ENCODE measurements around the gene CNOT11. TPM values are rescaled to one million over a fixed set of nuclear protein-coding genes. Genes with fewer than 3 reads are reported as not detected.

Gene CNOT11
- total and polyA plus RNA-seq, 2 donors (not counting 1 experiment from before 2014, with no cell fraction given) = 37.6 to 46.3 TPM

- POLR2A ChIA-PET = no interaction called here
- Mint-ChIP-seq H3K27me3 (no peaks in the 10 kb centered on the region), H3K27ac (no peak overlapping the region), H3K4me1 (no peaks in the 10 kb centered on the region), H3K9me3 (ENCODE audit: insufficient read depth) (no peaks in the 10 kb centered on the region), H3K4me3 (no peak overlapping the region)
- H3K9me3 ChIP-seq (ENCODE audit: control extremely low read depth in 1 of 3, control insufficient read depth in 2 of 3, insufficient read depth in 1 of 3, low read length in 2 of 3) = no peaks in the 10 kb centered on the region
- peaks cover 7 to 67% of the 10 kb centered on the region in 2 experiments for H3K36me3 ChIP-seq (replicated peaks in 1 of 2; ENCODE audit: control extremely low read depth in 1 of 2, control insufficient read depth in 1 of 2, extremely low read depth in 1 of 2, insufficient read depth in 2 of 2, low read length in 1 of 2)
- ATAC-seq (ENCODE audit: low read depth) = no peak
- no peak for DNase-seq
- no peaks in the 10 kb centered on the region for H3K27me3 ChIP-seq (replicated peaks in 1 of 4; ENCODE audit: control extremely low read depth in 1 of 4, control insufficient read depth in 3 of 4, insufficient read depth in 4 of 4, low read length in 3 of 4)
- intact Hi-C loops (cut with micrococcal nuclease) = no loop called here
- no peaks in the 10 kb centered on the region for H3K4me1 ChIP-seq (ENCODE audit: control insufficient read depth in 2 of 2, insufficient read depth in 2 of 2, low read length in 2 of 2)
- H3K4me3 ChIP-seq (ENCODE audit: control extremely low read depth in 1 of 5, extremely low read depth in 1 of 5, insufficient read depth in 1 of 5, low read depth in 2 of 5, low read length in 4 of 5) = no peak overlapping the region
- H4K20me1 ChIP-seq (ENCODE audit: control insufficient read depth, insufficient read depth, low read length, poor library complexity, severe bottlenecking) = no peaks in the 10 kb centered on the region
- no peak overlapping the region for H3K27ac ChIP-seq (ENCODE audit: low read length in 2 of 2)
- CTCF ChIA-PET = no interaction called here
- WGBS (ENCODE audit: insufficient coverage) = 92% methylated on average over 1 of the region's 2 CpGs
- TF ChIP-seq EZH2 (IDR thresholded peaks at IDR 0.05; ENCODE audit: borderline replicate concordance, insufficient read depth, low read depth, low read length, poor library complexity, severe bottlenecking) = no peak
- TF ChIP-seq CTCF (IDR thresholded peaks at IDR 0.05) = no peak
- H3K79me2 ChIP-seq (ENCODE audit: control insufficient read depth, insufficient read depth, low read length) = no peaks in the 10 kb centered on the region
- no peak overlapping the region for H2AFZ ChIP-seq (ENCODE audit: insufficient read depth, low read depth, low read length, poor library complexity, severe bottlenecking)
- H3K4me2 ChIP-seq (replicated peaks; ENCODE audit: low read depth, low read length, poor library complexity, severe bottlenecking) = no peak overlapping the region
- H3K9ac ChIP-seq (ENCODE audit: low read length) = no peak overlapping the region
Observed at GRCh38 chr2:101287303-101287702, 34.6 kb downstream of the CNOT11 start.

- Histone ChIP-seq H3K4me3 (ENCODE audit: control extremely low read depth in 1 of 5, extremely low read depth in 1 of 5, insufficient read depth in 1 of 5, low read depth in 2 of 5, low read length in 4 of 5) (no peak overlapping the region), H3K79me2 (ENCODE audit: control insufficient read depth, insufficient read depth, low read length) (peaks cover 6% of the 10 kb centered on the region), H2AFZ (ENCODE audit: insufficient read depth, low read depth, low read length, poor library complexity, severe bottlenecking) (no peak overlapping the region), H3K27me3 (replicated peaks in 1 of 4; ENCODE audit: control extremely low read depth in 1 of 4, control insufficient read depth in 3 of 4, insufficient read depth in 4 of 4, low read length in 3 of 4) (no peaks in the 10 kb centered on the region), H3K4me1 (ENCODE audit: control insufficient read depth in 2 of 2, insufficient read depth in 2 of 2, low read length in 2 of 2) (no peaks in the 10 kb centered on the region), H3K27ac (ENCODE audit: low read length in 2 of 2) (no peak overlapping the region), H4K20me1 (ENCODE audit: control insufficient read depth, insufficient read depth, low read length, poor library complexity, severe bottlenecking) (peaks cover 15% of the 10 kb centered on the region), H3K9me3 (ENCODE audit: control extremely low read depth in 1 of 3, control insufficient read depth in 2 of 3, insufficient read depth in 1 of 3, low read length in 2 of 3) (no peaks in the 10 kb centered on the region), H3K36me3 (replicated peaks in 1 of 2; ENCODE audit: control extremely low read depth in 1 of 2, control insufficient read depth in 1 of 2, extremely low read depth in 1 of 2, insufficient read depth in 2 of 2, low read length in 1 of 2) (peaks cover 10 to 57% of the 10 kb centered on the region in 2 experiments), H3K9ac (ENCODE audit: low read length) (no peak overlapping the region), H3K4me2 (replicated peaks; ENCODE audit: low read depth, low read length, poor library complexity, severe bottlenecking) (no peak overlapping the region)
- ChIA-PET POLR2A (no interaction called here), CTCF (no interaction called here)
- ATAC-seq (ENCODE audit: low read depth) (no peak), DNase-seq (no peak)
- Mint-ChIP-seq H3K4me1 (no peaks in the 10 kb centered on the region), H3K9me3 (ENCODE audit: insufficient read depth) (no peaks in the 10 kb centered on the region), H3K4me3 (no peak overlapping the region), H3K27me3 (no peaks in the 10 kb centered on the region), H3K27ac (no peak overlapping the region)
- TF ChIP-seq CTCF (IDR thresholded peaks at IDR 0.05) (no peak), EZH2 (IDR thresholded peaks at IDR 0.05; ENCODE audit: borderline replicate concordance, insufficient read depth, low read depth, low read length, poor library complexity, severe bottlenecking) (no peak)
- intact Hi-C loops (cut with micrococcal nuclease) = no loop called here
Observed at GRCh38 chr2:101290711-101291110, 38.0 kb downstream of the CNOT11 start.
